Adipocyte (in vitro differentiated cells): ENCODE measurements around the gene ANO9.
"Not testable (repeated sequence)": the region's sequence is repeated elsewhere in the genome, so short reads cannot be mapped to it uniquely, and the experiment has no call there.

Experiments used
- DNase-seq: peaks from one replicate; pipeline ENCODE4 v3.0.0-alpha.2; 2015; ENCODE audit warnings: low read depth
- H3K27me3 ChIP-seq: replicated peaks from 2 replicates; pipeline ENCODE4 v1.7.0; 2013; ENCODE audit warnings: mild to moderate bottlenecking, low read length, moderate library complexity; ENCODE audit not compliant: control insufficient read depth, insufficient read depth
- H3K36me3 ChIP-seq: 2 replicates; pipeline ENCODE4 v1.7.0; 2013; ENCODE audit warnings: low read length, mild to moderate bottlenecking, moderate library complexity; ENCODE audit not compliant: control insufficient read depth, insufficient read depth, severe bottlenecking
- H3K4me1 ChIP-seq: 2 replicates; pipeline ENCODE4 v1.7.0; 2013; ENCODE audit warnings: mild to moderate bottlenecking, low read length, moderate library complexity; ENCODE audit not compliant: control insufficient read depth, insufficient read depth
- H3K4me3 ChIP-seq: 2 replicates; pipeline ENCODE4 v1.7.0; 2013; ENCODE audit warnings: mild to moderate bottlenecking, low read length, moderate library complexity
- H3K9ac ChIP-seq: 2 replicates; pipeline ENCODE4 v1.7.0; 2013; ENCODE audit warnings: mild to moderate bottlenecking, low read length, moderate library complexity
- H3K9me3 ChIP-seq: 2 replicates; pipeline ENCODE4 v1.7.0; 2013; ENCODE audit warnings: mild to moderate bottlenecking, low read length, moderate library complexity; ENCODE audit not compliant: control insufficient read depth

ANO9 gene

GRCh38 chr11:439315-440064 is 2.3 kb downstream of the ANO9 start:
- Histone ChIP-seq H3K4me3 (no peak overlapping the region), H3K27me3 (peaks cover 53% of the 10 kb centered on the region), H3K4me1 (peaks cover 9% of the 10 kb centered on the region), H3K9ac (no peak overlapping the region), H3K36me3 (no peaks in the 10 kb centered on the region), H3K9me3 (no peaks in the 10 kb centered on the region)
- DNase-seq: no peak

- no peak for DNase-seq
- H3K36me3 ChIP-seq: no peaks in the 10 kb centered on the region
- H3K9me3 ChIP-seq: no peaks in the 10 kb centered on the region
- H3K27me3 ChIP-seq: peaks cover 54% of the 10 kb centered on the region
- H3K4me1 ChIP-seq: no peaks in the 10 kb centered on the region
- no peak overlapping the region for H3K4me3 ChIP-seq
- no peak overlapping the region for H3K9ac ChIP-seq
Measured at GRCh38 chr11:438101-438844, 3.5 kb downstream of the ANO9 start.

- H3K4me1 ChIP-seq: no peaks in the 10 kb centered on the region
- no peaks in the 10 kb centered on the region for H3K36me3 ChIP-seq
- H3K9me3 ChIP-seq: no peaks in the 10 kb centered on the region
- H3K4me3 ChIP-seq: no peak overlapping the region
- no peak overlapping the region for H3K9ac ChIP-seq
- no peak for DNase-seq
- peaks cover 54% of the 10 kb centered on the region for H3K27me3 ChIP-seq
Measured at GRCh38 chr11:437228-437870, 4.5 kb downstream of the ANO9 start.

GRCh38 chr11:434999-435740 is 6.6 kb downstream of the ANO9 start:
- DNase-seq, H3K9me3 ChIP-seq, H3K36me3 ChIP-seq, H3K9ac ChIP-seq, H3K4me1 ChIP-seq, H3K4me3 ChIP-seq: not testable (repeated sequence)
- H3K27me3 ChIP-seq: peaks cover 41% of the 10 kb centered on the region

- Histone ChIP-seq H3K9me3 (no peaks in the 10 kb centered on the region), H3K36me3 (no peaks in the 10 kb centered on the region), H3K27me3 (peaks cover 36% of the 10 kb centered on the region), H3K4me3 (no peak overlapping the region), H3K4me1 (no peaks in the 10 kb centered on the region), H3K9ac (no peak overlapping the region)
- no peak for DNase-seq
Measured at GRCh38 chr11:434496-434895, 7.3 kb downstream of the ANO9 start.

- no peaks in the 10 kb centered on the region for H3K9me3 ChIP-seq
- no peak overlapping the region for H3K9ac ChIP-seq
- H3K36me3 ChIP-seq: no peaks in the 10 kb centered on the region
- no peak for DNase-seq
- H3K27me3 ChIP-seq: peaks cover 33% of the 10 kb centered on the region
- no peak overlapping the region for H3K4me3 ChIP-seq
- no peaks in the 10 kb centered on the region for H3K4me1 ChIP-seq
Measured at GRCh38 chr11:433641-434040, 8.2 kb downstream of the ANO9 start.

GRCh38 chr11:433111-433510 is 8.7 kb downstream of the ANO9 start:
- Histone ChIP-seq H3K9me3 (no peaks in the 10 kb centered on the region), H3K4me3 (no peak overlapping the region), H3K36me3 (no peaks in the 10 kb centered on the region), H3K4me1 (no peaks in the 10 kb centered on the region), H3K27me3 (peaks cover 29% of the 10 kb centered on the region), H3K9ac (no peak overlapping the region)
- no peak for DNase-seq

GRCh38 chr11:432501-433100 is 9.2 kb downstream of the ANO9 start:
- Histone ChIP-seq H3K9ac (no peak overlapping the region), H3K27me3 (peaks cover 27% of the 10 kb centered on the region), H3K4me1 (no peaks in the 10 kb centered on the region), H3K4me3 (no peak overlapping the region), H3K36me3 (no peaks in the 10 kb centered on the region), H3K9me3 (no peaks in the 10 kb centered on the region)
- DNase-seq: no peak

GRCh38 chr11:431921-432320 is 9.9 kb downstream of the ANO9 start:
- no peaks in the 10 kb centered on the region for H3K9me3 ChIP-seq
- H3K27me3 ChIP-seq: peaks cover 26% of the 10 kb centered on the region
- H3K36me3 ChIP-seq: no peaks in the 10 kb centered on the region
- H3K4me3 ChIP-seq: no peak overlapping the region
- H3K9ac ChIP-seq: no peak overlapping the region
- DNase-seq: no peak
- no peaks in the 10 kb centered on the region for H3K4me1 ChIP-seq

GRCh38 chr11:429931-430456 is 11.8 kb downstream of the ANO9 start:
- Histone ChIP-seq H3K27me3 (peaks cover 23% of the 10 kb centered on the region), H3K9ac (no peak overlapping the region), H3K36me3 (no peaks in the 10 kb centered on the region), H3K4me3 (no peak overlapping the region), H3K9me3 (peaks cover 4% of the 10 kb centered on the region), H3K4me1 (no peaks in the 10 kb centered on the region)
- no peak for DNase-seq
